Neuronal stem cell (in vitro differentiated cells): ENCODE measurements around the gene PTPRT.

Experiments used
- DNase-seq: peaks from one replicate; pipeline ENCODE4 v3.0.0-alpha.2; 2013; ENCODE audit warnings: low spot score
- H2AFZ ChIP-seq: one replicate; pipeline ENCODE4 v1.6.1; 2013; ENCODE audit warnings: mild to moderate bottlenecking, low read length, inconsistent platforms
- H2AK5ac ChIP-seq: 2 replicates; pipeline ENCODE4 v1.6.1; 2013; ENCODE audit warnings: low read depth, mild to moderate bottlenecking, inconsistent platforms, low read length, moderate library complexity, mixed read lengths
- H2BK120ac ChIP-seq: 2 replicates; pipeline ENCODE4 v1.6.1; 2013; ENCODE audit warnings: low read depth, mild to moderate bottlenecking, inconsistent platforms, low read length, moderate library complexity, mixed read lengths
- H2BK12ac ChIP-seq: one replicate; pipeline ENCODE4 v1.6.1; 2013; ENCODE audit warnings: low read length, inconsistent platforms
- H2BK15ac ChIP-seq: 2 replicates; pipeline ENCODE4 v1.6.1; 2013; ENCODE audit warnings: mild to moderate bottlenecking, low read length, inconsistent platforms, mixed read lengths
- H2BK5ac ChIP-seq: one replicate; pipeline ENCODE4 v1.6.1; 2013; ENCODE audit warnings: inconsistent platforms, mild to moderate bottlenecking, low read length, moderate library complexity
- H3K14ac ChIP-seq: one replicate; pipeline ENCODE4 v1.6.1; 2013; ENCODE audit warnings: low read length, inconsistent platforms
- H3K18ac ChIP-seq: 2 replicates; pipeline ENCODE4 v1.6.1; 2013; ENCODE audit warnings: low read length, inconsistent platforms
- H3K23ac ChIP-seq: 2 replicates; pipeline ENCODE4 v1.6.1; 2013; ENCODE audit warnings: low read depth, mild to moderate bottlenecking, mixed read lengths, low read length, inconsistent platforms; ENCODE audit not compliant: poor library complexity
- H3K27ac ChIP-seq: replicated peaks from 3 replicates; pipeline ENCODE4 v1.5.1; 2013; ENCODE audit warnings: low read length, inconsistent platforms
- H3K27me3 ChIP-seq, 3 experiments: 2 replicates each; pipeline ENCODE4 v1.6.1; 2013; ENCODE audit warnings: low read length in 3 of 3, mild to moderate bottlenecking in 2 of 3, inconsistent platforms in 1 of 3, low read depth in 1 of 3, mixed read lengths in 1 of 3, moderate library complexity in 1 of 3; ENCODE audit not compliant: control insufficient read depth in 3 of 3, insufficient read depth in 3 of 3
- H3K36me3 ChIP-seq, 2 donors: replicated peaks in 1 of 2; 2 replicates each; pipeline ENCODE4 v1.6.1; 2013; ENCODE audit warnings: low read length in 2 of 2; ENCODE audit not compliant: control insufficient read depth in 2 of 2, insufficient read depth in 2 of 2
- H3K4ac ChIP-seq: 2 replicates; pipeline ENCODE4 v1.6.1; 2013; ENCODE audit warnings: inconsistent platforms, mild to moderate bottlenecking, low read length, moderate library complexity
- H3K4me1 ChIP-seq, 2 donors: 1 replicate in 1 of 2; 2 replicates in 1 of 2; pipeline ENCODE4 v1.6.1; 2013; ENCODE audit warnings: low read length in 2 of 2, low read depth in 1 of 2; ENCODE audit not compliant: control insufficient read depth in 2 of 2, insufficient read depth in 1 of 2
- H3K4me2 ChIP-seq: one replicate; pipeline ENCODE4 v1.6.1; 2013; ENCODE audit warnings: mild to moderate bottlenecking, low read length, inconsistent platforms; ENCODE audit not compliant: insufficient read depth, poor library complexity, severe bottlenecking
- H3K4me3 ChIP-seq, 2 donors: 2 replicates each; pipeline ENCODE4 v1.5.1; 2013; ENCODE audit warnings: low read length in 2 of 2, mild to moderate bottlenecking in 2 of 2, inconsistent platforms in 1 of 2, moderate library complexity in 1 of 2
- H3K79me1 ChIP-seq: one replicate; pipeline ENCODE4 v1.6.1; 2013; ENCODE audit warnings: low read depth, mild to moderate bottlenecking, inconsistent platforms, low read length, moderate library complexity
- H3K9ac ChIP-seq: one replicate; pipeline ENCODE4 v1.6.1; 2013; ENCODE audit warnings: mild to moderate bottlenecking, low read depth, low read length, inconsistent platforms; ENCODE audit not compliant: poor library complexity
- H3K9me3 ChIP-seq, 2 donors: replicated peaks in 1 of 2; 2 replicates each; pipeline versions ENCODE3 to v1.6.1; 2013; ENCODE audit warnings: low read length in 2 of 2, mild to moderate bottlenecking in 2 of 2, inconsistent platforms in 1 of 2, low read depth in 1 of 2, mixed read lengths in 1 of 2, moderate library complexity in 1 of 2; ENCODE audit not compliant: control insufficient read depth in 2 of 2, insufficient read depth in 1 of 2
- H4K8ac ChIP-seq: one replicate; pipeline ENCODE4 v1.6.1; 2013; ENCODE audit warnings: low read depth, mild to moderate bottlenecking, inconsistent platforms, low read length, moderate library complexity
- H4K91ac ChIP-seq: one replicate; pipeline ENCODE4 v1.6.1; 2013; ENCODE audit warnings: low read length, low read depth, mild to moderate bottlenecking, inconsistent platforms; ENCODE audit not compliant: poor library complexity
- WGBS, 2 donors: extraction: QIAGEN DNeasy Blood & Tissue Kit; methylation state at CpG; one replicate each; pipeline ENCODE4 v1.1.7; 2013; ENCODE audit warnings: missing lambda C conversion rate in 2 of 2, mixed read lengths in 1 of 2; ENCODE audit not compliant: insufficient read length in 2 of 2, insufficient replicate concordance in 1 of 2; ENCODE audit errors: extremely low coverage in 2 of 2; 5-methylcytosine and 5-hydroxymethylcytosine counted together

Gene PTPRT

GRCh38 chr20:42565235-42565995 lies 624.3 kb downstream of the PTPRT start:
- Histone ChIP-seq H4K8ac (no peak overlapping the region), H2BK120ac (no peak overlapping the region), H3K36me3 (no peaks in the 10 kb centered on the region), H3K9ac (no peak overlapping the region), H3K27ac (no peak overlapping the region), H2AK5ac (no peak overlapping the region), H3K23ac (no peak overlapping the region), H2BK5ac (no peak overlapping the region), H3K18ac (no peak overlapping the region), H3K14ac (no peak overlapping the region), H2AFZ (no peak overlapping the region), H3K27me3 (peaks cover 0 to 2% (median 0%) of the 10 kb centered on the region in 3 experiments), H2BK15ac (no peak overlapping the region), H3K4me1 (no peaks in the 10 kb centered on the region), H4K91ac (no peak overlapping the region), H3K9me3 (no peaks in the 10 kb centered on the region), H2BK12ac (no peak overlapping the region), H3K79me1 (no peaks in the 10 kb centered on the region), H3K4me3 (no peak overlapping the region), H3K4me2 (no peak overlapping the region), H3K4ac (no peak overlapping the region)
- DNase-seq, result no peak
- no CpG with 5 or more reads among the region's 9 CpGs for WGBS, 2 donors

DNA sequence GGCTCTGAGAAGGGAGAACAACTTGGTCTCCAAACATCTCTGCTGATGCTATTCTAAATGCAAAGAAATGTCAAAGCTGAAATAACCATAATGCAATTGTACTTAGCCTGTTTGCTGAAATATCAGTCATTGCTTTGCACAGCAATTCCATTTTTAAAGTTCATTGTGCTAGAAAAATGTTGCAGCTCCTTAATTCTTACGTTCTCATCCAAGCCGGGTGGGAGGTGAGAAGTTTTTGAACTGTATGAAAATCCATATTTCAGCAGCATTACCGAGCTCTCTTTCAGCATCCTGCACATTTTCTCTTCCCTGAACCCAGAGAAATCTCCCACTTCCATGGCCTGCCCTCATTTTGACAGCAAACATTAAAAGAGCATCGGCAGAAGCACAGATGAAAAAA lies 630.0 kb downstream of the PTPRT start:
- Histone ChIP-seq H3K4me1 (no peaks in the 10 kb centered on the region), H4K8ac (no peak overlapping the region), H3K27me3 (no peaks in the 10 kb centered on the region), H2AK5ac (no peak overlapping the region), H4K91ac (no peak overlapping the region), H2BK12ac (no peak overlapping the region), H3K23ac (no peak overlapping the region), H2AFZ (no peak overlapping the region), H3K79me1 (no peaks in the 10 kb centered on the region), H3K14ac (no peak overlapping the region), H3K36me3 (no peaks in the 10 kb centered on the region), H2BK120ac (no peak overlapping the region), H3K4me3 (no peak overlapping the region), H3K27ac (no peak overlapping the region), H3K4ac (no peak overlapping the region), H3K9me3 (no peaks in the 10 kb centered on the region), H2BK15ac (no peak overlapping the region), H3K9ac (no peak overlapping the region), H2BK5ac (no peak overlapping the region), H3K18ac (no peak overlapping the region), H3K4me2 (no peak overlapping the region)
- DNase-seq, result no peak
- no CpG with 5 or more reads among the region's 4 CpGs for WGBS, 2 donors

- no peak overlapping the region for H2BK120ac ChIP-seq
- H3K79me1 ChIP-seq, result no peaks in the 10 kb centered on the region
- no peak overlapping the region for H4K91ac ChIP-seq
- H3K36me3 ChIP-seq, result no peaks in the 10 kb centered on the region
- no CpG with 5 or more reads among the region's 2 CpGs for WGBS, 2 donors
- no peak overlapping the region for H3K4ac ChIP-seq
- no peak overlapping the region for H2BK5ac ChIP-seq
- H3K27me3 ChIP-seq, result no peaks in the 10 kb centered on the region
- H2BK15ac ChIP-seq, result no peak overlapping the region
- H3K18ac ChIP-seq, result no peak overlapping the region
- H4K8ac ChIP-seq, result no peak overlapping the region
- no peak overlapping the region for H2AFZ ChIP-seq
- no peaks in the 10 kb centered on the region for H3K9me3 ChIP-seq
- DNase-seq, result no peak
- H3K4me1 ChIP-seq, result no peaks in the 10 kb centered on the region
- H2BK12ac ChIP-seq, result no peak overlapping the region
- H3K4me2 ChIP-seq, result no peak overlapping the region
- no peak overlapping the region for H3K14ac ChIP-seq
- no peak overlapping the region for H2AK5ac ChIP-seq
- no peak overlapping the region for H3K23ac ChIP-seq
- no peak overlapping the region for H3K27ac ChIP-seq
- no peak overlapping the region for H3K9ac ChIP-seq
- no peak overlapping the region for H3K4me3 ChIP-seq
Observed at GRCh38 chr20:42556575-42556974, 633.1 kb downstream of the PTPRT start.

DNA sequence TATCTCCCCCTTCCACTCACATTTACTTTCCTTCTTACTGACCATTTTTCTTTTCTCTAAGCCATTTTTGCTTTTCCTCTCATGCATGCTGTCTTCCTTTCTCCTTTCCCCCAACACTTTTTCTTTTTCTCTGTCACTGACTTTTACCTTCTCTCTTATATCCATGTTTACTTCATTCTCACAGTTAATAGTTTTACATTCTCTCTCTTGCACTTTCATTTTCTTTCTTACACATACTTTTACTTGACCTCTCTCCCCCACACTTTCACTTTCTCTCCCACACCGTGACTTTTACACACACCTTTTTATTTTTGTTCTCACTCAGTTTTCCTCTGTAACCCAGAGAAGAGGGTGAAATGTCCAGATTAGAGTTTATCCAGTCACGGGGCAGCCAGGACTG lies 636.3 kb downstream of the PTPRT start:
- no peaks in the 10 kb centered on the region for H3K79me1 ChIP-seq
- no peak overlapping the region for H3K27ac ChIP-seq
- no peak overlapping the region for H3K4me3 ChIP-seq
- no peak overlapping the region for H2BK120ac ChIP-seq
- H3K4me2 ChIP-seq, result no peak overlapping the region
- H2BK12ac ChIP-seq, result no peak overlapping the region
- no peak overlapping the region for H3K14ac ChIP-seq
- no peaks in the 10 kb centered on the region for H3K9me3 ChIP-seq
- no peak overlapping the region for H2AFZ ChIP-seq
- no peak overlapping the region for H3K18ac ChIP-seq
- H3K27me3 ChIP-seq, result no peaks in the 10 kb centered on the region
- no peak overlapping the region for H2AK5ac ChIP-seq
- H2BK5ac ChIP-seq, result no peak overlapping the region
- no peak for DNase-seq
- 100% methylated on average over 1 of the region's 2 CpGs; no CpG with 5 or more reads in 1 of the 2 donors for WGBS, 2 donors
- no peak overlapping the region for H3K23ac ChIP-seq
- no peaks in the 10 kb centered on the region for H3K4me1 ChIP-seq
- no peak overlapping the region for H4K8ac ChIP-seq
- no peaks in the 10 kb centered on the region for H3K36me3 ChIP-seq
- H3K9ac ChIP-seq, result no peak overlapping the region
- H2BK15ac ChIP-seq, result no peak overlapping the region
- H4K91ac ChIP-seq, result no peak overlapping the region
- no peak overlapping the region for H3K4ac ChIP-seq
